GM21723 (cell line): ENCODE results near the gene SMARCE1.
A peak's percentile ranks its signal among the peaks of the same experiment; 100 is the strongest.

Experiments used
- ATAC-seq: cut with Tn5 transposase; IDR thresholded peaks from one replicate; pipeline ENCODE4 v1.9.1; 2021; ENCODE audit warnings: mild to moderate bottlenecking, moderate library complexity; ENCODE audit not compliant: unreplicated experiment

Gene SMARCE1

GRCh38 chr17:40647624-40648383 is at the start of gene SMARCE1:
SMARCE1 (minus strand) TSS chr17:40647818; CDS start chr17:40645802, 2,016 bp downstream.
- peak; percentile 71 for ATAC-seq

- ATAC-seq = no peak
Measured at GRCh38 chr17:40697297-40697696, 49.7 kb upstream of the SMARCE1 start.

- no peak for ATAC-seq
Measured at GRCh38 chr17:40696651-40697072, 49.0 kb upstream of the SMARCE1 start.

GRCh38 chr17:40695874-40696472 is 48.4 kb upstream of the SMARCE1 start:
- no peak for ATAC-seq

GRCh38 chr17:40694584-40694983 is 47.0 kb upstream of the SMARCE1 start:
- ATAC-seq = no peak

- no peak for ATAC-seq
Measured at GRCh38 chr17:40687106-40687505, 39.5 kb upstream of the SMARCE1 start.

- no peak for ATAC-seq
Measured at GRCh38 chr17:40686192-40686591, 38.6 kb upstream of the SMARCE1 start.

- no peak for ATAC-seq
Measured at GRCh38 chr17:40680998-40681397, 33.4 kb upstream of the SMARCE1 start.

- no peak for ATAC-seq
Measured at GRCh38 chr17:40679523-40679907, 31.9 kb upstream of the SMARCE1 start.

GRCh38 chr17:40678902-40679522 is 31.4 kb upstream of the SMARCE1 start:
- ATAC-seq = no peak

GRCh38 chr17:40675905-40676304 is 28.3 kb upstream of the SMARCE1 start:
- ATAC-seq = no peak

GRCh38 chr17:40672654-40673053 is 25.0 kb upstream of the SMARCE1 start:
- no peak for ATAC-seq

- no peak for ATAC-seq
Measured at GRCh38 chr17:40671282-40671681, 23.7 kb upstream of the SMARCE1 start.

GRCh38 chr17:40666331-40666730 is 18.7 kb upstream of the SMARCE1 start:
- ATAC-seq = no peak

- no peak for ATAC-seq
Measured at GRCh38 chr17:40664582-40665333, 17.1 kb upstream of the SMARCE1 start, which contains the start of gene KRT222. KRT222 (minus strand) TSS chr17:40665177; CDS start chr17:40665099, 78 bp downstream.

GRCh38 chr17:40663252-40663651 is 15.6 kb upstream of the SMARCE1 start:
- ATAC-seq = no peak

- ATAC-seq = no peak
Measured at GRCh38 chr17:40659911-40660310, 12.3 kb upstream of the SMARCE1 start.

- no peak for ATAC-seq
Measured at GRCh38 chr17:40658396-40658795, 10.8 kb upstream of the SMARCE1 start.

GRCh38 chr17:40651939-40652338 is 4.3 kb upstream of the SMARCE1 start:
- ATAC-seq = no peak

- ATAC-seq = peak; percentile 28
Measured at GRCh38 chr17:40648384-40648968, 858 bp upstream of the SMARCE1 start.
